GM19452 (cell line): ENCODE data around the gene APOL4.
"Not testable (repeated sequence)": the region's sequence is repeated elsewhere in the genome, so short reads cannot be mapped to it uniquely, and the experiment has no call there.

Source experiments
- ATAC-seq: cut with Tn5 transposase; IDR thresholded peaks from one replicate; pipeline ENCODE4 v1.9.1; 2021; ENCODE audit not compliant: unreplicated experiment

The APOL4 gene

DNA sequence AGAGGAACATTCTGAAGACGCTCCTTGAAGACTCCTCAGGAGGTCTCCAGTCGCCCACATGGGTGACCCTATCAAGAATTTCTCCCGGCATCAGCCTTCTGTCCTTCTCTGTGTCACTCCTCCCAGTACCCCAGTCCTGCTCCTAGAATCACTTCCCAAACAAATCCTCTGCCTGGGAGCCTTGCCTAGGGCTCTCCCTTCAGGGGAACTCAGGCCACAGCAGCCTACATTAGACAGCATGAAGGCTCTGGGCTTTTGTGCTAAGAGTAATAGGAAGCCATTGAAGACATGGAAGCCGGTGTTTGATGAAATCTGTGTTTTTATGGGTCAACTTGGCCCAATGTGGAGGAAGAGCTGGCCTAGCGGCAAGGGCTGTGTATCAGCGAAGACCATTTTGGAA is 13.7 kb downstream of the APOL4 start:
- not testable (repeated sequence) for ATAC-seq

DNA sequence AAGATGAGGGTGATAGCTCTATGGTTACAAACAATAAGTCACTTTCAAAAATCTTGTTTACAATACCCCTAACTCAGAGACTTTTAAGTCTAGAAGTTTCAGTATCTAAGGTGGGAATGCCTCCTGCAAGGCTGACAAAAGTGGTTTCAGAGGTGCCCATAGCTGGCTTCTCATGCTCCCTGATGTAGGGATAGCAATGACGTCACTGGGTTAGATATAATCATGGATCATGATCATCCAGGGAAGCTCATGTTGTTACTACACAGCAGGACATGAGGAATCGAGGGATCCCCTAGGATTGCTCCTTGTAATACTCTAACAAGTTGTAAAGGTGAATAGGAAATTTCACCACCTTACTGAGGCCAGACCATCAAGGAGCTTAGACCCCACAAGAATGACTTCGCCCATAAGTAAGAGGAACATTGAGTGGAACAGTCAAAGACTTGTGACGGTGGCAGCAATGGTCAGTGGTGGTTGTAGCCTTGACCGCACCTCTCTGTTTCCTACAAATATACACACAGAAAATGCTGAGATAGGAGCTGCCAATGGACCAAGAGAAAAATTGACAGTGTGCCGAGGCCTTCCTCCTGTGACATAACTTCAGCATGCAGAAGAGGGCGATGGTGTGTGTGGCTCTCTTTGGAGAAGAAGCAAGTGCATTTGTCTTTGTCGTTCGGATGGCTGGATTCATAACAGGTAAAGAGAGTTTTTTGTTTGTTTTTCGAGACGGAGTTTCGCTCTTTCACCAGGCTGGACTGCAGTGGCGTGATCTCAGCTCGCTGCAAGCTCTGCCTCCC is 15.6 kb downstream of the APOL4 start:
- no peak for ATAC-seq

DNA sequence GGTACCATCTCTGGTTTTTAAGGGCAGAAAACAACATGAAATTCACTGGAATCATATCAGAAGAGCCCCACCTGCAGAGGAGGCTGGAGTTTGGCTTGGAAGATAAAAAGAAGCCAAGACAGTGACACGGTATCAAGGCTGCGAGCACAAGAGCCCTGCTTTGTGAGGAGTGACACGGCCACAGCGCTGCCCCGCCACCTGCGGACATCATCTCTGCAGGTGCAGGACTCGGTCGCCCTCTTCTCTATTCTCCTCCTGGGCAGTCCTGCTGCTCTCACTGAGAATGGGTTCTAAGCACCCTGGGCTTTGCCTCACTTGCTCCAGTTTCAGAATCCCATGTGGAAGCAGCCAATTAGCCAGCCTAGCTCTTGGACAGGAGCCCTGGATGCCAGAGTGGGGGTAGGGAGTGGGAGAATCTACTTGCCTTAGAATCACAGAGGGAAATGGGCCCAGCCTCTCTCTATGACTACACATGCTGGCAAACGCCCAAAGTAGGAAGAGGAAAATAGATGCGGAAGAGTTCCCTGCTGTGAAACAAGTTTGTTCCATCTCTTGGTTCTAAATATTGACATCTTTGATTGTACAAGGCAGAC is 17.1 kb downstream of the APOL4 start:
- no peak for ATAC-seq

DNA sequence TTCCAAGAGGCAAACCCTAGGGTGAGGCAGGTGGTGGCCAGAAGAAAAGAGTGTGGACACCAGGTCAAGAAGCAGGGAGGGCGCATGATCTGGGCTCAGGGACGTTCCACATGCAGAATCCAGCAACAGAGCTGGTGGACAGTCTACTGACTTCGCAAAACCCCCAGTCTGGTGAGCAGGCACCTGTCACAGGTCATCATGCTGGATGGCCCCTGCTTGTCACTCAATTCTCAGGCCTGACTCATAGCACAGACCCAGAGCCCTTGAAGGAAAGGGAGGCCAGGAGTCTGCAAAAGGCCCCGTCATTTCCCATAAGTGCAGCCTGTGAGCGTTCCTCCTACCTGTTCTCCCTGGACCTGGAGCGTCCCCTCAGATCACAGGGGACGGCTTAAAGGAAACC is 18.2 kb downstream of the APOL4 start:
- ATAC-seq = no peak

DNA sequence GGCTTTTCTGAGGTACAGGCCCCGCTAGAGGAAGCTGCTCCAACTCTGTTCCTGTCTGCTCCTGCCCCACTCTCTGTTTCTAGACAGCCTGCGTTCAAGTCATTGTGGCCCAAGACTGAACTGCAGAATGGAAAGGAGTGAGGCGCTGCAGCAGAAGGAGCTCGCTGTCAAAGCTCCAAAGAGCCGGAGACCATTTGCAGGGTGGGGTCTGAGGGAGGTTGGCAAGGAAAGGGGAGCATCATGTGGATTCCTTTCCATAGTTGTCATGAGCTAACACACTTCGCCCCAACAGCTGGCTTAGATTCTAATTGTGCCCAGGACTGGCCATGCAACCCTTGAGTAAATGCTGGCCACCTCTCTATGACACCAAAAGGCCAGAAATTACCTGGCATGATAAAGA is 18.8 kb downstream of the APOL4 start:
- no peak for ATAC-seq

DNA sequence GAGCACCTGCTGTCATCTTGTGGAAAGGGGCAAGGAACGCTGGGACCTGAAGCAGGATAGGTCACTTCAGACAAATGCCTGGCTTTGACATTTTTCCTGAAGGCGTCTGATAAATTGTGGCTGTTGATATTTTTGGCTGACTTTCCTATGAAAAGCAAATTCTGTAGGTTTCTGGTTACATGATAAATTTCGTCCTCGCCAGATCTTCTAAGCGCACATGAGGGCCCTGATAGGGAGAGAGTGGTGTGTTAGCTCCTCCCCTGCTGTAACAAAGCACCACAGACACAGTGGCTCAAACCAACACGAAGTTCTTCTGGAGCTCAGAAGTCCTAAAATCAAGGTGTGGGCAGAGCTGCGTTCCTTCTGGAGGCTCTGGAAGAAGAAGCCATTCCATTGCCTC is 19.6 kb downstream of the APOL4 start:
- no peak for ATAC-seq

DNA sequence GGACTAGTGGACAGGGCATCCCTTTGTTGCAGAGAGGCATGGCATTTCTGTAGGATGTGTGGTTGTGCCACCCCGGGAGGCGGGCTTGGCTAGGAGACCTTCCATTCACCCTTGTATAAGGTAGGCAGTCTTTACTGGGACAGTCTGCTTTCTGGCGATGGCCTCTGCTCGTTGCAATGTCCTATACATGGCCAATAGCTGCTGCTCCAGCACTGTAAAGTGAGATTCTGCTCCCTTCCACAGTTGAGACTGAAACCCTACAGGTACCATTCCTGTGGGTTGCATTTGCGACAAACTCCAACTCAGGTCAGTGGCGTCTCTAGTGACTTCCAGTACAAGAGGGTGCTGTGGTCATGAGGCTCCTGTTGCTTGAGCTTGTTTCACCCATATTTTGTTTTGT is 20.7 kb downstream of the APOL4 start:
- no peak for ATAC-seq

DNA sequence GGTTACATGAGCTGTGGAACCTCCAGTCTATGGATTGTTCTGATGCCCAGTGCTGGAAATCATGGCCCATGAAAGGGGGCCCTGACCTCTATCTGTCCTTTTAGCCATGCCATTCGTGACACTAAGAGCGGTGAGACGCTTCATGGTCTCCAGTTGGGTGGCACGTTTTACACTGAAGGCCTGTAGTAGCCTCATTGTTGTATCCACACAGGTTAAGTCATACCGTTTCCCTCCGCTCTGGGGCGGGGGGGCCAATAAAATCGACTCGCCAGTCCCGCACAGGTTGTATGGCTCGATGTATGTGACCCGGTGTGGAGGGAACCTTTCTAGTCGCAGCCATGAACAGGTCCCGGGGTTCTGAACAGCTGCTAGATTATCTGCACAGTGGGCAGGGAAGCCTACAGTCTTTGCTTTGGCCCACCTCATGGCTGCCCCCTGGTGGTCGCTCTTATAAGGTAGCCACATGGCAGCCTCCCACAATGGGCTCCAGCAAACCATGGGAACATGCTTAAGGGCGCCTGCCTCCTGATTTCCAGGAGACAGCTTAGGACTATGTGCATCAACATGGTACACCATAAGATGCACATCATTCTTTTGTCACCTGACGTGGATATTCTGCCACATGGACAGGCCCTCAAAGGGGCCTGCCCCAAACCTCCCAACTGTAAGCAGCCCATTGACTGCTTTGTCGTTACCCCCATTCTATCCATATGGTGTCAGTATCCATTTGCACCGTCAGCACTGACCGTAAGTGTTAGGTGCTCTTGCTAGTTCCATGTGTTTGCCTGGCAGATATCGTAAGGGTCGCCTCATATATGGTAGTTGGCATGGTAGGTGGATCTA is 21.4 kb downstream of the APOL4 start:
- ATAC-seq = no peak

DNA sequence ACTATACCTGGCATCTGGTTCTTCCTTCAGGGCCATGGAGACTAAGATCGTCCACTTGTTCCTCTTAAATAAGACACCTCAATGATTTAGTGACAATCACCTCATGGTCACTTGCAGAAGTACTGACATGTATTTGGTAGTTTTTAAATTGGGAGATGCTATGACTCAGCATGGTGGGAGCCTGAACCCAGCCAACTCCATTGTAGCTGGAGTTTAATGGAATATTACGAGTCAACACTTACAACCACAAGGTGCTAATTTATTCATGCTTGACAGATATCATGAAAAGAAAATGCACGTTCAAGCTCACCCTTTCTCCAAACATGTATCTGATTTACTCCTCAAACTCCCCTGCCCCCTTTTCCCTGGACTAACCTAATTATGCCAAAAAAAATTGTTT is 24.4 kb downstream of the APOL4 start:
- no peak for ATAC-seq

DNA sequence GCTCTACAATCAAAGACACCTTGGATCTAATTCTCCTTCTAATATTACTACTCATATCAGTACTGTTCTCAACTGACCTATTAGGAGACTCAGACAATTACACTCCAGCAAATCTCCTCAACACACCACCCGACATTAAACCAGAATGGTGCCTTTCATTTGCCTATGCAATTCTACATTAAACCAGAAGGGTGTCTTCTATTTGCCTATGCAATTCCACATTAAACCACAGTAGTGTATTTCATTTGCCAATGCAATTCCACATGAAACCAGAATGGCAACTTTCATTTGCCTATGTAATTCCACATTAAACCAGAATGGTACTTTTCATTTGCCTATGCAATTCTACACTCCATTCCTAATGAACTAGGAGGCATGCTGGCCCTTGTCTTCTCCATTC is 25.7 kb downstream of the APOL4 start:
- ATAC-seq = no peak

DNA sequence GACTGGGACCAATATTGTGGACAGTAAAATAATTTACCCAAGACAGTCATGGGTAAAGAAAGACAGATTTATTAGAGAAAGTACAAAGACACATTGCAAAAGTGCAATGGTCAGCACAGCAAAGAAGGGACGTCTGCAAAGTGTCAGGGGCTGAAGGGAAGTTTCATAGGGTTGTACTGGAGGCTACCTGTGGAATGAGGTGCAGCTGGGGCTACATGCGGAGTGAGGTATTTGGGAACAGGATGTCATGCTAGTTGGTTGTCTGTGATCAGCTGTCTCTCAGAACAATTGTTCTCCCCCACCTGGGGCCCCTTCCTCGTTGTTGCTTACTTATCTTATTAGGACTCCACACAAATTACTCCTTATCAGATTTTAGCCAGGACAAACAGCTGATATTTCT is 29.7 kb downstream of the APOL4 start:
- ATAC-seq = no peak

DNA sequence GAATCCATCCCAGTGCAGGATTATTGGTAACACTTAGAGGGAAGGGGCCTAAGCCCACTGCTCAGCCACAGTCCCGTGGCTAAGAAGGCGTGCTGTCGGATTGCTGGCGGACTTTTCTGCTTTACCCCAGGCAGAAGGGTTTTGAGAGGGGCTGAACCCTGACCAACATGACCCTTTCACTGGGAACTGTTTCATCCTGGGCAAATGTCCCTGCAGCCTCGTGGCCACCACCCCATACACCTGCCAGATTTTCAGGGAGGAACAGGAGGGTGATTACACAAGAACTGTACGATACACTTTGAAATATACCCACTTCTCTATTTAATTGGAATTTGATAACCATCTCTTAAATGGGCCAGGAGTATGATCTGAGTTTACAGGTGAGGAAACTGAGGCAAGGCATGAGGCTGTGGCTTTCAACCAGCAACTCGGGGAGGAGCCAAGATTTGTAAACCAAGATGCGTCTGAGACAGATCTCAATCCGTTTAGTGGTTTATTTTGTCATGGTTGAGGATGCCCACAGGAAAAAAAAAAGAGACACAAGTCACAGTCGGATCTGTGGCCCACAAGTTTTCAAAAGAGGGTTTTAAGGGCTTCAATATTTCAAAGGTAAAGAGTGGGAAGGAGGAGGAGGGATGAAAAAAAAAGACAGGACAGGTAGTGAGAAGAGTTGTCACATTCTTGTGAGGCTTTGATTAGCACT is 34.9 kb downstream of the APOL4 start:
- no peak for ATAC-seq

DNA sequence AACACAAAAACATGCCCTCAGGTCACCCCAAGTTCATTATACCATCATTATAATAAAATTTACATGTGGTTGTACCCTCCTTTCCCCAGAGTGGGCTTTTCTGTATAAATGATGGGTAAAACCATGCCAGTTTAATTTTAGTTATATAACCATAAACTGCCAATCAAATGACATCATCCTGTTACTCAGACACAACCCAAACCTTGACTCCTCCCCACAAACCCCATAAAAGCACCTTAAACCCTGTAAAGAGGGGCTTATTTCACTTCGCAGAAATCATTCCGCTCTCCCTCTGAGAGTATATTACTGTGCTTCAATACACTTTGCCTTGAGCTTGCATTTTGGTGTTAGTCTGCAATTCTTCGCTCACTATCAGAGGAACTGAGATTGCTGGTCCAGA is 35.5 kb downstream of the APOL4 start:
- ATAC-seq = no peak

DNA sequence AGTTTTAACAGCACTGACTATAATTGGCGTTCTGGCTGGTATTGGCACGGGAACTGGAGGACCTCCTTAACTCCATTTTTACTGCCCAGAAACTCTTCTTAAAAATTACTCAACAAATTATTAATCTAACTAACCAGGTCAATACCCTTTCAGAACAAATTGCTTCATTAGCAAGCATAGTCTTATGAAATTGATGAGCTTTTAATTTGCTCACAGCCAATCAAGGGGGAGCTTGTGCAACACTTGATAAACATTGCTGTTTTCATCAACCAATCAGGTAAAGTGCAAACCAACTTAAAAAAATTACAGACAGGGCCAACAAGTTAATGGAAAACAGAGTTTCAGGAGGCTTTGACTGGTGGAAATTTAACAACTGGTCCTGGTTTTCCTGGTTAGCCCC is 36.5 kb downstream of the APOL4 start:
- no peak for ATAC-seq

DNA sequence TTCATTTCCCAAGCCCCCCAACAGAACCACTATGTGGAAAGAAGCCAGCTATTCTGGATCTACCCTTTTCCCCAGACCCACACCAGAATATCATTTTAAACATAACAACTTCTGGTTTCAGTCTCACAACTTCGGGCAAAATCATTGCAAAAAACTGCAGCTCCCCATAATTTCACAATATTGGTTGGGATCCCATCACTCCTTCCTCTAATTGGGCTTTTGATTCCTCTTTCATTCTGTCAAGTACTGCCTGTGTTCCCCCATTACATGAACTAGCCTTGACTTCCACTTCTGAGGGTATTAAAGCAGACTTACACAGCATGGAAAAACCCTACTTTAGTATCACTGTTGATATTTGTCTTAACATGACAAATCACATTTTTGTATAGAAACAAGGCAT is 37.0 kb downstream of the APOL4 start:
- ATAC-seq = no peak

DNA sequence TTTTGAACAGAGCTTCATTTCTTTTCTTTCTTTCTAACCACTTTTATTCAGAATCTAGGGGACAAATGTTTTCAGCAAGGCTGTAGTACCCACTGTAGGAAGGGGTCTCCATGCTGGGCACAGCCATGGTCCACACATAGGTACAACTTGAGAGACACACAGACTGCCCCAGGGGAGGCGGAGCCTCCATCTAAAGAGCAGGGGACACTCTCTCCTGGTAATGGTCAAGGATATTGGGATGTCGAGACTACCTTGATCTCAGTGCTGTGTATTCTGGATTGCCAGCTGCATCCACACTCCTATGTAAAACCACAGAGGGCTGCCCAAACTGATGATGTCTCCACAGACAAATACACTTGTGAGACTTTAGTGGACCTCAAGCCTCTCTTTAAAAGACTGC is 38.1 kb downstream of the APOL4 start:
- no peak for ATAC-seq

DNA sequence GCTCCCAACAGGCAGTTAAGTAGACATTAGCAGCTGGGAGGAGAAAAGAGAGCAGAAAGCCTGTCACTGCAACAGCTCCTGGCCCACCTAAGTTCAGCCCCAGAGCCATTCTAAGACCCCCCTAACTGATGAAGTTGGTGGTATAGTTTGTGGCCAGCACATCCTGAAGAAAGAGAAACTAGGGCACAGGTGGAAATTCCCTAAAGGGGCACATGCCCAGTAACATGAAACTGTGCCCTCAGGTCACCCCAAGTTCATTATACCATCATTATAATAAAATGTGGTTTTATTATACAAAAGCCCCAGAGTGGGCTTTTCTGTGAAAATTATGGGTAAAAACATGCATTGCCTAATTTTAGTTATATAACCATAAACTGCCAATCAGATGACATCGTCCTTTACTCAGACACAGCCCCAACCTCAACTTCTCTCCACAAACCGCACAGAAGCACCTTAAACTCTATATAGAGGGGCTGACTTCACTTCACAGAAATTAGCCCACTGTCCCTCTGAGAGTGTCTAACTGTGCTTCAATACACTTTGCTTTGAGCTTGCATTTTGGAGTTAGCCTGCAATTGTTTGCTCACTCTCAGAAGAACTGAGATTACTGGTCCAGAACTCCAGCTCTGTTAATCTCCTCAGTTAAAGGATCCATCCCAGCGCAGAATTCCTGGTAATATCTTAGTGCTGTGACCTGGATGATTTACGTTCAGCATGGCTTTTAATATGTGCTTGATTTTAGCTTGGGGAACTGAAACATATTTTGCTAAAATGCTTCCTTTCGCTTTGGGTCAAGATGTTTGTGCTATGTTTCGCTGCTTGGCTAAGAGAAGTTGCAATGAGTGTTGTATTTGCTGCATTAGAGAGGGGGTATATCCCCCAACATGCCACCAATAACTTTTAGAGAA is 39.2 kb downstream of the APOL4 start:
- peak; percentile 44 for ATAC-seq

DNA sequence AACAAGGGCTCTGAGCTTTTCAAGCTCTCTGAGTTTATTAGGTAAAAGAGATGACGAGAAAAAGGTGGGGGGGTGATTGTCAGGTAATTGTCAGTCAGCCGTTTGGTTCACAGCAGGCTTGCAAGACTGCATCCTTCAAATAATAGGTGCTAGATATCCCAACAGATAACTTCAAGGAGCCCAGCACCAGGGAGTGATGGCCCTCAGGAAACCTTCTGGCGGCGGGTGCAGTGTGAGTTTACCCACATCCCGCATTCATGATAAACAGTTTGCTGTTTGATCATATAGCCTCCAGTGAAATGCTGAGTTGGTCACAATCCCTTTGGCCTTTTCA is 39.8 kb downstream of the APOL4 start:
- not testable (repeated sequence) for ATAC-seq

DNA sequence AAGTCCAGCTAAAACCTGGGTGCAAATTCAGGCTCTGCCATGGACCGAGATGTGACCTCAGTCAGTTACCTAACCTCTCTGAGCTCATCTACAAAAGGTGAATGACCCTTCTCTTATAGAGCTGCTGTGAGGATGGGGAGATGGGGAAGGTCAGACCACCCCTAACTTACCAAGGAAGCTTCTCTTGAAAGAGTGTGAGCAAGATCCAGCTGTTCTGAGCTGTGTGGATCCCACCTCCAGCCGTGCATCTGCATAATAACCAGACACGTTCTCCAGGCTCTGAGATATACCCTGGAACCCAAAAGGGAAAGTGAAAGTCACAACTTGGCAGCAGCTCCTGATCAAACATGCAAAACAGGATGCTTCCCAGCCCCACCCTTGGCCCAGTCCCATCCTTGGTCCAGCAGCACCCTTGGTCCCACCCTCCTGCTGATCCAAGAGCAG is 41.1 kb downstream of the APOL4 start, which contains the start of gene APOL3:
Gene APOL3 (minus strand): TSS at position 257 of the 444 bp plus-strand sequence. CDS start 11,700 bp downstream, outside the sequence.
- ATAC-seq = no peak
